ENCODE results near the gene E2F2. TPM values are rescaled to one million over a fixed set of nuclear protein-coding genes. Genes with fewer than 3 reads are reported as not detected.
"Not testable (repeated sequence)": the region's sequence is repeated elsewhere in the genome, so short reads cannot be mapped to it uniquely, and the experiment has no call there.

The E2F2 gene
- total RNA-seq, 4 donors from 2014 or later: 4.5 to 12.9 (median 8.4) TPM

- no peak for TF ChIP-seq CTCF (IDR thresholded peaks at IDR 0.05)
- TF ChIP-seq POLR2AphosphoS5 (IDR thresholded peaks at IDR 0.05): no peak
- no peak for TF ChIP-seq POLR2A (IDR thresholded peaks at IDR 0.05)
- Histone ChIP-seq H3K4me1 (no peaks in the 10 kb centered on the region), H3K27ac (no peak overlapping the region)
Measured at GRCh38 chr1:23497777-23498439, 33.1 kb downstream of the E2F2 start.

GRCh38 chr1:23496490-23497181 lies 34.4 kb downstream of the E2F2 start:
- no peaks in the 10 kb centered on the region for H3K9me3 ChIP-seq
- no peak overlapping the region for H3K27ac ChIP-seq
- DNase-seq (ENCODE audit: low spot score in 2 of 2): no peak
- no peak for TF ChIP-seq POLR2AphosphoS5 (IDR thresholded peaks at IDR 0.05)
- TF ChIP-seq POLR2A (IDR thresholded peaks at IDR 0.05): no peak
- TF ChIP-seq EP300 (IDR thresholded peaks at IDR 0.05): no peak
- H3K36me3 ChIP-seq: no peaks in the 10 kb centered on the region
- 72% methylated on average over 7 of the region's 7 CpGs for WGBS
- no peaks in the 10 kb centered on the region for H3K27me3 ChIP-seq
- no peaks in the 10 kb centered on the region for H3K4me1 ChIP-seq
- no peak overlapping the region for H3K4me3 ChIP-seq

More at GRCh38 chr1:23497777-23498439, 33.1 kb downstream of the E2F2 start:
- Histone ChIP-seq H3K4me3 (no peak overlapping the region), H3K36me3 (no peaks in the 10 kb centered on the region), H3K27me3 (no peaks in the 10 kb centered on the region), H3K9me3 (no peaks in the 10 kb centered on the region)
- no peak for DNase-seq (ENCODE audit: low spot score in 2 of 2)
- 86% methylated on average over 3 of the region's 3 CpGs for WGBS

- not testable (repeated sequence) for H3K36me3 ChIP-seq; H3K4me1 ChIP-seq; H3K27ac ChIP-seq; H3K4me3 ChIP-seq; DNase-seq (ENCODE audit: low spot score in 2 of 2); H3K9me3 ChIP-seq; H3K27me3 ChIP-seq
- WGBS: 85% methylated on average over 6 of the region's 6 CpGs
Measured at GRCh38 chr1:23494836-23495235, 36.2 kb downstream of the E2F2 start.

GRCh38 chr1:23492776-23493175 lies 38.3 kb downstream of the E2F2 start:
- not testable (repeated sequence) for H3K4me3 ChIP-seq; H3K27ac ChIP-seq; H3K36me3 ChIP-seq; H3K27me3 ChIP-seq; H3K9me3 ChIP-seq; DNase-seq (ENCODE audit: low spot score in 2 of 2); H3K4me1 ChIP-seq
- 90% methylated on average over 6 of the region's 6 CpGs for WGBS

- no peaks in the 10 kb centered on the region for H3K27me3 ChIP-seq
- H3K4me1 ChIP-seq: no peaks in the 10 kb centered on the region
- DNase-seq (ENCODE audit: low spot score in 2 of 2): no peak
- no peaks in the 10 kb centered on the region for H3K36me3 ChIP-seq
- H3K27ac ChIP-seq: no peak overlapping the region
- TF ChIP-seq EP300 (IDR thresholded peaks at IDR 0.05): no peak
- no peak for TF ChIP-seq POLR2A (IDR thresholded peaks at IDR 0.05)
- TF ChIP-seq POLR2AphosphoS5 (IDR thresholded peaks at IDR 0.05): no peak
- no peak for TF ChIP-seq CTCF (IDR thresholded peaks at IDR 0.05)
- no peaks in the 10 kb centered on the region for H3K9me3 ChIP-seq
- WGBS: 66% methylated on average over 3 of the region's 3 CpGs
- H3K4me3 ChIP-seq: no peak overlapping the region
Measured at GRCh38 chr1:23492132-23492720, 38.8 kb downstream of the E2F2 start.

- no peak for DNase-seq (ENCODE audit: low spot score in 2 of 2)
- Histone ChIP-seq H3K9me3 (no peaks in the 10 kb centered on the region), H3K27ac (no peak overlapping the region), H3K4me1 (peaks cover 4% of the 10 kb centered on the region), H3K4me3 (no peak overlapping the region), H3K27me3 (no peaks in the 10 kb centered on the region), H3K36me3 (no peaks in the 10 kb centered on the region)
- no peak for TF ChIP-seq CTCF (IDR thresholded peaks at IDR 0.05)
- no peak for TF ChIP-seq EP300 (IDR thresholded peaks at IDR 0.05)
- no peak for TF ChIP-seq POLR2AphosphoS5 (IDR thresholded peaks at IDR 0.05)
- TF ChIP-seq POLR2A (IDR thresholded peaks at IDR 0.05): no peak
- WGBS: 55% methylated on average over 5 of the region's 5 CpGs
Measured at GRCh38 chr1:23489842-23490241, 41.2 kb downstream of the E2F2 start.
